H9 (cell line): ENCODE results near the gene RNF32. TPM values are rescaled to one million over a fixed set of nuclear protein-coding genes. Genes with fewer than 3 reads are reported as not detected.

ENCODE experiments used
- DNase-seq: peaks from one replicate; pipeline ENCODE4 v3.0.0-alpha.2; 2017
- H2AFZ ChIP-seq: one replicate; pipeline ENCODE4 v1.6.1; 2013; ENCODE audit warnings: mild to moderate bottlenecking, low read length, control low read depth, moderate library complexity
- H2AK5ac ChIP-seq: 2 replicates; pipeline ENCODE4 v1.6.1; 2013; ENCODE audit warnings: low read length, control low read depth, mixed read lengths; ENCODE audit not compliant: insufficient read length
- H2BK120ac ChIP-seq: one replicate; pipeline ENCODE4 v1.6.1; 2013; ENCODE audit warnings: low read depth, mild to moderate bottlenecking, low read length, control low read depth, inconsistent platforms; ENCODE audit not compliant: poor library complexity, severe bottlenecking
- H2BK12ac ChIP-seq: 2 replicates; pipeline ENCODE4 v1.6.1; 2013; ENCODE audit warnings: low read length, control low read depth, mixed read lengths, low read depth; ENCODE audit not compliant: insufficient read length
- H2BK15ac ChIP-seq: 2 replicates; pipeline ENCODE4 v1.6.1; 2013; ENCODE audit warnings: low read depth, low read length, control low read depth
- H2BK20ac ChIP-seq: one replicate; pipeline ENCODE4 v1.6.1; 2013; ENCODE audit warnings: low read depth, mild to moderate bottlenecking, low read length, control low read depth, inconsistent platforms; ENCODE audit not compliant: poor library complexity, severe bottlenecking
- H2BK5ac ChIP-seq: 2 replicates; pipeline ENCODE4 v1.6.1; 2013; ENCODE audit warnings: low read length, control low read depth, mixed read lengths; ENCODE audit not compliant: insufficient read length
- H3K14ac ChIP-seq: 2 replicates; pipeline ENCODE4 v1.6.1; 2013; ENCODE audit warnings: low read length, control low read depth; ENCODE audit not compliant: insufficient read depth
- H3K18ac ChIP-seq: 2 replicates; pipeline ENCODE4 v1.6.1; 2013; ENCODE audit warnings: low read depth, mild to moderate bottlenecking, mixed read lengths, low read length, control low read depth; ENCODE audit not compliant: insufficient read length
- H3K23ac ChIP-seq: 2 replicates; pipeline ENCODE4 v1.6.1; 2013; ENCODE audit warnings: low read length, control low read depth, mixed read lengths, low read depth; ENCODE audit not compliant: insufficient read length
- H3K23me2 ChIP-seq: 2 replicates; pipeline ENCODE4 v1.6.1; 2013; ENCODE audit warnings: low read depth, mild to moderate bottlenecking, mixed read lengths, low read length, control low read depth; ENCODE audit not compliant: insufficient read length, poor library complexity, severe bottlenecking
- H3K27ac ChIP-seq: 2 replicates; pipeline ENCODE4 v1.5.1; 2013; ENCODE audit warnings: low read length, control low read depth, mixed read lengths, low read depth; ENCODE audit not compliant: insufficient read length
- H3K27me3 ChIP-seq: 2 replicates; pipeline ENCODE4 v1.6.1; 2013; ENCODE audit warnings: low read length, control low read depth, inconsistent platforms; ENCODE audit not compliant: insufficient read depth
- H3K4ac ChIP-seq: 2 replicates; pipeline ENCODE4 v1.6.1; 2013; ENCODE audit warnings: low read depth, mild to moderate bottlenecking, control low read depth, inconsistent platforms, low read length, moderate library complexity
- H3K4me1 ChIP-seq: 2 replicates; pipeline ENCODE4 v1.6.1; 2013; ENCODE audit warnings: low read length, control low read depth, inconsistent platforms; ENCODE audit not compliant: insufficient read depth
- H3K4me2 ChIP-seq: 2 replicates; pipeline ENCODE4 v1.6.1; 2013; ENCODE audit warnings: low read length, control low read depth, mixed read lengths; ENCODE audit not compliant: insufficient read length, insufficient read depth
- H3K56ac ChIP-seq: 2 replicates; pipeline ENCODE4 v1.6.1; 2013; ENCODE audit warnings: low read depth, mild to moderate bottlenecking, mixed read lengths, low read length, control low read depth; ENCODE audit not compliant: insufficient read length
- H3K79me1 ChIP-seq: 2 replicates; pipeline ENCODE4 v1.6.1; 2013; ENCODE audit warnings: low read depth, mild to moderate bottlenecking, moderate library complexity, low read length, control low read depth, inconsistent platforms; ENCODE audit not compliant: insufficient read depth, poor library complexity, severe bottlenecking
- H3K79me2 ChIP-seq: 2 replicates; pipeline ENCODE4 v1.6.1; 2013; ENCODE audit warnings: low read length, control low read depth, inconsistent platforms; ENCODE audit not compliant: insufficient read depth
- H3K9ac ChIP-seq: 2 replicates; pipeline ENCODE4 v1.6.1; 2013; ENCODE audit warnings: low read length, control low read depth, mixed read lengths; ENCODE audit not compliant: insufficient read length; ENCODE audit errors: extremely low read depth
- H3K9me3 ChIP-seq: one replicate; pipeline ENCODE4 v1.6.1; 2013; ENCODE audit warnings: low read depth, low read length, inconsistent platforms; ENCODE audit not compliant: control insufficient read depth
- H3T11ph ChIP-seq: one replicate; pipeline ENCODE4 v1.6.1; 2013; ENCODE audit warnings: mild to moderate bottlenecking, low read length, control low read depth, inconsistent platforms
- H4K20me1 ChIP-seq: one replicate; pipeline ENCODE4 v1.6.1; 2013; ENCODE audit not compliant: control insufficient read depth, insufficient read length, insufficient read depth
- H4K5ac ChIP-seq: 2 replicates; pipeline ENCODE4 v1.6.1; 2013; ENCODE audit warnings: low read depth, mild to moderate bottlenecking, mixed read lengths, low read length, control low read depth; ENCODE audit not compliant: insufficient read length
- H4K8ac ChIP-seq: replicated peaks from 2 replicates; pipeline ENCODE4 v1.6.1; 2013; ENCODE audit warnings: low read length, control low read depth, mixed read lengths, low read depth; ENCODE audit not compliant: insufficient read length
- H4K91ac ChIP-seq: 2 replicates; pipeline ENCODE4 v1.6.1; 2013; ENCODE audit warnings: low read depth, mild to moderate bottlenecking, moderate library complexity, mixed read lengths, low read length, control low read depth; ENCODE audit not compliant: insufficient read length
- H3K27ac Mint-ChIP-seq, 3 experiments: 2 replicates in 2 of 3; 3 replicates in 1 of 3; pipeline ENCODE4 v1.8.0; 2020 to 2021; ENCODE audit warnings: mixed read lengths in 3 of 3, mild to moderate bottlenecking in 1 of 3, moderate library complexity in 1 of 3
- H3K27me3 Mint-ChIP-seq: 2 replicates; pipeline ENCODE4 v1.8.0; 2021; ENCODE audit warnings: low read depth, mild to moderate bottlenecking, moderate library complexity, mixed read lengths
- H3K36me3 Mint-ChIP-seq, 3 experiments: 2 replicates in 2 of 3; 3 replicates in 1 of 3; pipeline ENCODE4 v1.8.0; 2020 to 2021; ENCODE audit warnings: low read depth in 3 of 3, mixed read lengths in 3 of 3; ENCODE audit not compliant: insufficient read depth in 1 of 3
- H3K4me1 Mint-ChIP-seq, 2 experiments: 2 replicates each; pipeline ENCODE4 v1.8.0; 2020; ENCODE audit warnings: mixed read lengths in 2 of 2
- H3K4me3 Mint-ChIP-seq, 2 experiments: 2 replicates in 1 of 2; 3 replicates in 1 of 2; pipeline ENCODE4 v1.8.0; 2020 to 2021; ENCODE audit warnings: mild to moderate bottlenecking in 2 of 2, mixed read lengths in 2 of 2, moderate library complexity in 1 of 2
- H3K9me3 Mint-ChIP-seq, 2 experiments: 2 replicates in 1 of 2; 3 replicates in 1 of 2; pipeline ENCODE4 v1.8.0; 2020; ENCODE audit warnings: mild to moderate bottlenecking in 2 of 2, mixed read lengths in 2 of 2, moderate library complexity in 1 of 2
- CTCF ChIP-seq: fragments of 200-600 bp; sonication (generic); conservative IDR thresholded peaks from 3 replicates; pipeline ENCODE4 v1.8.0; 2021; ENCODE audit warnings: antibody characterized with exemption, mild to moderate bottlenecking
- WGBS: extraction: QIAGEN DNeasy Blood & Tissue Kit; methylation state at CpG from one replicate; pipeline ENCODE4 v1.1.7; 2013; ENCODE audit warnings: missing lambda C conversion rate, low lambda C conversion rate, mixed read lengths; ENCODE audit not compliant: insufficient read length; ENCODE audit errors: extremely low coverage; 5-methylcytosine and 5-hydroxymethylcytosine counted together
- total RNA-seq: library from RNA; stranded (reverse); gene quantifications from 2 replicates; pipeline ENCODE4 v1.2.1, GENCODE V29; 2021

RNF32 gene
- total RNA-seq, 1 experiment from 2014 or later, result 0.90 TPM

GRCh38 chr7:156650042-156650441 lies 9.5 kb downstream of the RNF32 start:
- no peaks in the 10 kb centered on the region for H3K27me3 ChIP-seq
- no peak overlapping the region for H3K27ac ChIP-seq
- Mint-ChIP-seq H3K9me3 (peaks cover 6 to 25% of the 10 kb centered on the region in 2 experiments; a peak in 4 of 5 replicates), H3K4me3 (no peak overlapping the region), H3K36me3 (peaks cover 3 to 33% (median 4%) of the 10 kb centered on the region in 3 experiments; a peak in 5 of 7 replicates), H3K27me3 (peaks cover 2% of the 10 kb centered on the region; the same call in 1 of the 2 replicates), H3K27ac (peak overlapping the region in 1 of 3 experiments; percentile 12; a peak in 1 of 7 replicates), H3K4me1 (peaks cover 9 to 16% of the 10 kb centered on the region in 2 experiments)
- no peak overlapping the region for H2BK20ac ChIP-seq
- H3T11ph ChIP-seq, result no peak overlapping the region
- no peaks in the 10 kb centered on the region for H3K9me3 ChIP-seq
- no peak overlapping the region for H2AFZ ChIP-seq
- no peak overlapping the region for H3K23ac ChIP-seq
- H3K9ac ChIP-seq, result no peak overlapping the region
- no peak overlapping the region for H2BK120ac ChIP-seq
- H3K56ac ChIP-seq, result no peak overlapping the region
- no peak overlapping the region for H2AK5ac ChIP-seq
- H2BK15ac ChIP-seq, result no peak overlapping the region
- H3K4ac ChIP-seq, result no peak overlapping the region
- no peak overlapping the region for H2BK5ac ChIP-seq
- no peaks in the 10 kb centered on the region for H3K79me1 ChIP-seq
- H3K14ac ChIP-seq, result no peak overlapping the region
- H4K5ac ChIP-seq, result no peak overlapping the region
- no peak overlapping the region for H2BK12ac ChIP-seq
- H4K20me1 ChIP-seq, result no peaks in the 10 kb centered on the region
- H3K79me2 ChIP-seq, result no peaks in the 10 kb centered on the region
- no peak overlapping the region for H4K8ac ChIP-seq
- peak; percentile 65 for TF ChIP-seq CTCF
- peak; percentile 59 for DNase-seq
- no peak overlapping the region for H3K4me2 ChIP-seq
- H4K91ac ChIP-seq, result no peak overlapping the region
- no peak overlapping the region for H3K18ac ChIP-seq
- no peaks in the 10 kb centered on the region for H3K4me1 ChIP-seq
- H3K23me2 ChIP-seq, result no peaks in the 10 kb centered on the region
- WGBS, result no CpG with 5 or more reads among the region's 9 CpGs
